HCT116 (cell line): ENCODE measurements around the gene NFAT5. TPM values are rescaled to one million over a fixed set of nuclear protein-coding genes. Genes with fewer than 3 reads are reported as not detected.
A peak's percentile ranks its signal among the peaks of the same experiment; 100 is the strongest.

Experiments used
- ATAC-seq: fragments of 200-7000 bp; cut with Tn5 transposase; 2 replicates; pipeline ENCODE4 v1.9.1; 2020; ENCODE audit warnings: mild to moderate bottlenecking, moderate library complexity
- BruUV-seq: library from RNA; stranded (reverse); fragments of 400-500 nt; replicated peaks from 2 replicates; lab custom pipeline; 2021; lab: Mats Ljungman, UMichigan
- CTCF ChIA-PET: fragments of 300-600 bp; sonication (Branson Sonifier 250); formaldehyde crosslinking; loops from one replicate; lab custom pipeline; 2021; ENCODE audit warnings: antibody characterized with exemption; lab: Charles Lee
- POLR2A ChIA-PET: fragments of 300-600, 350-600 bp; sonication (Branson Sonifier 250); formaldehyde crosslinking; loops from one replicate; lab custom pipeline; 2021; ENCODE audit warnings: antibody characterized with exemption; lab: Charles Lee
- RAD21 ChIA-PET, 2 experiments: fragments of 300-600 bp; sonication (Branson Sonifier 250); formaldehyde crosslinking; loops; one replicate each; lab custom pipeline; 2023; ENCODE audit warnings: low total read pairs in 2 of 2; ENCODE audit not compliant: uncharacterized antibody in 2 of 2, unreplicated experiment in 2 of 2, low non-redundant PET in 1 of 2; lab: Charles Lee
- DNase-seq: peaks from one replicate; pipeline ENCODE4 v3.0.0-alpha.2; 2010; ENCODE audit warnings: low read depth, low spot score
- H2AFZ ChIP-seq: fragments of 200-600 bp; shearing (Covaris generic), sonication (generic); 2 replicates; pipeline ENCODE4 v1.6.1; 2017; ENCODE audit warnings: low read depth, mixed run types, mixed read lengths, antibody characterized with exemption, low read length; ENCODE audit not compliant: poor library complexity, severe bottlenecking
- H3K27ac ChIP-seq: 2 replicates; pipeline ENCODE4 v1.5.1; 2012; ENCODE audit warnings: low read depth, low read length
- H3K27me3 ChIP-seq: fragments of 200-600 bp; sonication (generic); 2 replicates; pipeline ENCODE4 v1.6.1; 2016; ENCODE audit warnings: mixed run types, low read length, mixed read lengths; ENCODE audit not compliant: insufficient read depth
- H3K36me3 ChIP-seq, 2 experiments: fragments of 200-500 bp in 1 of 2; fragments of 200-600 bp in 1 of 2; sonication (Bioruptor generic) in 1 of 2; sonication (generic) in 1 of 2; 2 replicates each; pipeline versions ENCODE4 v1.5.1 to v1.6.1; 2014 to 2016; ENCODE audit warnings: low read length in 2 of 2, inconsistent platforms in 1 of 2, mixed read lengths in 1 of 2, mixed run types in 1 of 2; ENCODE audit not compliant: insufficient read depth in 2 of 2, control insufficient read depth in 1 of 2
- H3K4me1 ChIP-seq, 2 experiments: fragments of 200-600 bp in 1 of 2; sonication (generic) in 1 of 2; 2 replicates each; pipeline versions ENCODE4 v1.5.1 to v1.6.1; 2012 to 2017; ENCODE audit warnings: low read length in 2 of 2, inconsistent platforms in 1 of 2, mild to moderate bottlenecking in 1 of 2, mixed read lengths in 1 of 2, mixed run types in 1 of 2, moderate library complexity in 1 of 2; ENCODE audit not compliant: insufficient read depth in 2 of 2, control insufficient read depth in 1 of 2
- H3K4me2 ChIP-seq: fragments of 200-600 bp; sonication (generic); 2 replicates; pipeline ENCODE4 v1.6.1; 2017; ENCODE audit warnings: mixed run types, low read length, mixed read lengths
- H3K4me3 ChIP-seq, 2 experiments: fragments of 200-600 bp in 1 of 2; sonication (generic) in 1 of 2; replicated peaks in 1 of 2; 2 replicates each; pipeline ENCODE4 v1.5.1; 2011 to 2016; ENCODE audit warnings: low read length in 2 of 2, control low read depth in 1 of 2, low read depth in 1 of 2, mild to moderate bottlenecking in 1 of 2, mixed read lengths in 1 of 2, mixed run types in 1 of 2
- H3K79me2 ChIP-seq: fragments of 200-600 bp; sonication (generic); 2 replicates; pipeline ENCODE4 v1.6.1; 2017; ENCODE audit warnings: mild to moderate bottlenecking, mixed run types, low read length, moderate library complexity, mixed read lengths; ENCODE audit not compliant: insufficient read depth
- H3K9ac ChIP-seq: fragments of 200-600 bp; sonication (generic); 2 replicates; pipeline ENCODE4 v1.6.1; 2016; ENCODE audit warnings: low read length, mixed read lengths
- H3K9me2 ChIP-seq: fragments of 200-600 bp; sonication (generic), shearing (Covaris generic); 2 replicates; pipeline ENCODE4 v1.6.1; 2017; ENCODE audit warnings: mixed run types, mild to moderate bottlenecking, moderate library complexity; ENCODE audit not compliant: insufficient read depth
- H3K9me3 ChIP-seq, 2 experiments: fragments of 200-500 bp in 1 of 2; fragments of 200-600 bp in 1 of 2; sonication (Bioruptor generic) in 1 of 2; sonication (generic) in 1 of 2; 2 replicates each; pipeline ENCODE4 v1.6.1; 2014 to 2017; ENCODE audit warnings: low read length in 2 of 2, mixed read lengths in 2 of 2, inconsistent platforms in 1 of 2, low read depth in 1 of 2, mild to moderate bottlenecking in 1 of 2, mixed run types in 1 of 2, moderate library complexity in 1 of 2; ENCODE audit not compliant: control insufficient read depth in 1 of 2, insufficient read depth in 1 of 2
- H4K20me1 ChIP-seq: fragments of 200-600 bp; sonication (generic), shearing (Covaris generic); 2 replicates; pipeline ENCODE4 v1.6.1; 2017; ENCODE audit warnings: mixed run types, mild to moderate bottlenecking, moderate library complexity; ENCODE audit not compliant: insufficient read depth
- EGR1 ChIP-seq: IDR thresholded peaks from 2 replicates; pipeline ENCODE4 v1.6.1; 2012; ENCODE audit warnings: low read depth
- ELF1 ChIP-seq: IDR thresholded peaks from 2 replicates; pipeline ENCODE4 v1.6.1; 2012; ENCODE audit warnings: low read depth, borderline replicate concordance
- EZH2phosphoT487 ChIP-seq: fragments of 200-600 bp; IDR thresholded peaks from 2 replicates; pipeline ENCODE4 v1.6.1; 2018; ENCODE audit warnings: antibody characterized with exemption, borderline replicate concordance
- JUND ChIP-seq: IDR thresholded peaks from 2 replicates; pipeline ENCODE4 v1.6.1; 2012
- MAX ChIP-seq: IDR thresholded peaks from 2 replicates; pipeline ENCODE4 v1.6.1; 2012
- POLR2AphosphoS5 ChIP-seq: IDR thresholded peaks from 2 replicates; pipeline ENCODE4 v1.6.1; 2011; ENCODE audit warnings: mild to moderate bottlenecking, low read depth, low read length, moderate library complexity
- RAD21 ChIP-seq: IDR thresholded peaks from 2 replicates; pipeline ENCODE4 v1.6.1; 2012; ENCODE audit warnings: low read depth, mild to moderate bottlenecking
- SIN3A ChIP-seq: IDR thresholded peaks from 2 replicates; pipeline ENCODE4 v1.6.1; 2012; ENCODE audit warnings: low read depth
- ZBTB33 ChIP-seq: IDR thresholded peaks from 2 replicates; pipeline ENCODE4 v1.6.1; 2011; ENCODE audit warnings: mild to moderate bottlenecking, low read length, moderate library complexity; ENCODE audit not compliant: insufficient replicate concordance; ENCODE audit errors: extremely low read depth
- intact Hi-C: fragments of 100-400 bp; cut with micrococcal nuclease; formaldehyde crosslinking; loops from 2 replicates; pipeline ENCODE4 v1.10.0; 2022
- total RNA-seq: library from RNA; stranded (reverse); gene quantifications from one replicate; pipeline ENCODE4 v1.2.1, GENCODE V29; 2021; ENCODE audit not compliant: unreplicated experiment
- TF ChIP-seq, protein P1 (sequence below): IDR thresholded peaks from 2 replicates; pipeline ENCODE4 v1.6.1; 2012; ENCODE audit warnings: low read depth

Gene NFAT5
- total RNA-seq, 1 experiment from 2014 or later: 67.4 TPM

DNA sequence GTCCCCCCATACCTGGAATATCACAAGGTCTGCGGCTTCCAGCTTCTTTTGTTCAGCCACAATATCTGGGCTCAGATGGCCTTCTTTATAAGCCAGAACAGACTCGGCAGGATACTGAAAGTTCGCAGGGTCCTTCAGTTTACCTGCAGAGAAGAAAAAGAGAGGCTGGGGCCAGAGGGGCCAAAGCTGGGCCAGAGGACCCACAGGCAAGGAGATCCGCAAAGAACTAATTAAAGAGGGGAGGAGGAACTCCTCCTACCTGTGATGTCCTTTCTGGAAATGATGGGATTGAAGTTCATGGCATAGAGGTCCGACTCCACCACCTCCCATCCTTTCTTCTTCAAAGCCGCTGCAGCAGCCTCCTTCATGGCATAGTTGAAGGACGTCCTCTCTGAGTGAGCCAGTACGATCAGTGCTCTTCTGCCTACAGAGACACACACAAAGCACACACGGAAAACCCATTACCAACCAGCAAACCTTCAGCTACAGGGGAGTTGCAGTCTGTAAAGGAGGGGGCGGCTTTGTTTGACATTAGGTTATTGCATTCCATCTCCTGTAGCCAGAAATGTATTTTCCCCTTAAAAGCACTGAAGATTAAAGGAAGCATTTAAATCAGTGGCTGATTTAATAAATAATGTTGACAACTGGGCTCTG is 152.5 kb downstream of the NFAT5 start:
- no peaks in the 10 kb centered on the region for H4K20me1 ChIP-seq
- H3K9ac ChIP-seq: no peak overlapping the region
- BruUV-seq: no TSS peak
- RAD21 ChIA-PET: no interaction called here
- H3K9me3 ChIP-seq: no peaks in the 10 kb centered on the region
- CTCF ChIA-PET: no interaction called here
- TF ChIP-seq, protein P1, sequence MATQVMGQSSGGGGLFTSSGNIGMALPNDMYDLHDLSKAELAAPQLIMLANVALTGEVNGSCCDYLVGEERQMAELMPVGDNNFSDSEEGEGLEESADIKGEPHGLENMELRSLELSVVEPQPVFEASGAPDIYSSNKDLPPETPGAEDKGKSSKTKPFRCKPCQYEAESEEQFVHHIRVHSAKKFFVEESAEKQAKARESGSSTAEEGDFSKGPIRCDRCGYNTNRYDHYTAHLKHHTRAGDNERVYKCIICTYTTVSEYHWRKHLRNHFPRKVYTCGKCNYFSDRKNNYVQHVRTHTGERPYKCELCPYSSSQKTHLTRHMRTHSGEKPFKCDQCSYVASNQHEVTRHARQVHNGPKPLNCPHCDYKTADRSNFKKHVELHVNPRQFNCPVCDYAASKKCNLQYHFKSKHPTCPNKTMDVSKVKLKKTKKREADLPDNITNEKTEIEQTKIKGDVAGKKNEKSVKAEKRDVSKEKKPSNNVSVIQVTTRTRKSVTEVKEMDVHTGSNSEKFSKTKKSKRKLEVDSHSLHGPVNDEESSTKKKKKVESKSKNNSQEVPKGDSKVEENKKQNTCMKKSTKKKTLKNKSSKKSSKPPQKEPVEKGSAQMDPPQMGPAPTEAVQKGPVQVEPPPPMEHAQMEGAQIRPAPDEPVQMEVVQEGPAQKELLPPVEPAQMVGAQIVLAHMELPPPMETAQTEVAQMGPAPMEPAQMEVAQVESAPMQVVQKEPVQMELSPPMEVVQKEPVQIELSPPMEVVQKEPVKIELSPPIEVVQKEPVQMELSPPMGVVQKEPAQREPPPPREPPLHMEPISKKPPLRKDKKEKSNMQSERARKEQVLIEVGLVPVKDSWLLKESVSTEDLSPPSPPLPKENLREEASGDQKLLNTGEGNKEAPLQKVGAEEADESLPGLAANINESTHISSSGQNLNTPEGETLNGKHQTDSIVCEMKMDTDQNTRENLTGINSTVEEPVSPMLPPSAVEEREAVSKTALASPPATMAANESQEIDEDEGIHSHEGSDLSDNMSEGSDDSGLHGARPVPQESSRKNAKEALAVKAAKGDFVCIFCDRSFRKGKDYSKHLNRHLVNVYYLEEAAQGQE: no peak
- peak; percentile 26; the same call in 1 of the 2 replicates for TF ChIP-seq POLR2AphosphoS5
- H3K9me2 ChIP-seq: no peaks in the 10 kb centered on the region
- no peak overlapping the region for H3K4me2 ChIP-seq
- no peak for DNase-seq
- intact Hi-C loops: no loop called here
- no peak for ATAC-seq
- POLR2A ChIA-PET: no interaction called here
- H3K27me3 ChIP-seq: no peaks in the 10 kb centered on the region
- H2AFZ ChIP-seq: no peak overlapping the region
- no peak overlapping the region for H3K27ac ChIP-seq
- H3K4me1 ChIP-seq: peaks cover 0 to 20% of the 10 kb centered on the region in 2 experiments; a peak in 3 of 4 replicates
- H3K36me3 ChIP-seq: peaks cover 31 to 43% of the 10 kb centered on the region in 2 experiments; a peak in 3 of 4 replicates
- peaks cover 49% of the 10 kb centered on the region for H3K79me2 ChIP-seq
- H3K4me3 ChIP-seq: no peak overlapping the region

GRCh38 chr16:69720822-69721430 is 155.2 kb downstream of the NFAT5 start:
- Histone ChIP-seq H3K36me3 (peaks cover 20 to 34% of the 10 kb centered on the region in 2 experiments; a peak in 3 of 4 replicates), H3K27me3 (no peaks in the 10 kb centered on the region), H2AFZ (no peak overlapping the region), H4K20me1 (no peaks in the 10 kb centered on the region), H3K4me1 (peaks cover 14 to 41% of the 10 kb centered on the region in 2 experiments), H3K79me2 (peaks cover 76% of the 10 kb centered on the region), H3K9ac (no peak overlapping the region), H3K9me3 (no peaks in the 10 kb centered on the region), H3K27ac (no peak overlapping the region), H3K9me2 (no peaks in the 10 kb centered on the region), H3K4me3 (no peak overlapping the region), H3K4me2 (no peak overlapping the region)
- DNase-seq (no peak), ATAC-seq (no peak)
- intact Hi-C loops: no loop called here
- BruUV-seq: no TSS peak
- CTCF ChIA-PET: interaction anchor here (2.0 kb wide), 1 partner anchor 12 kb away, joined by 6 read pairs; no protein-coding TSS in a partner anchor
- RAD21 ChIA-PET: no interaction called here
- POLR2A ChIA-PET: interaction anchor here (0.7 to 1.7 kb wide), 2 partner anchors 8 to 261 kb away, joined by 4 to 6 read pairs; no protein-coding TSS in a partner anchor
- no peak for TF ChIP-seq MAX
- no peak for TF ChIP-seq RAD21
- TF ChIP-seq SIN3A: no peak
- no peak for TF ChIP-seq POLR2AphosphoS5
- no peak for TF ChIP-seq EZH2phosphoT487
- no peak for TF ChIP-seq JUND
- TF ChIP-seq ELF1: no peak
- TF ChIP-seq EGR1: no peak
- TF ChIP-seq ZBTB33: no peak
